AG09309 (cell line): ENCODE results near the gene PRKN.

Experiments used
- DNase-seq: peaks from one replicate; pipeline ENCODE4 v3.0.0-alpha.2; 2010; ENCODE audit warnings: low read depth
- H3K4me3 ChIP-seq: 2 replicates; pipeline ENCODE4 v1.5.1; 2011; ENCODE audit warnings: mild to moderate bottlenecking, low read depth, low read length, moderate library complexity; ENCODE audit not compliant: control insufficient read depth
- CTCF ChIP-seq: IDR thresholded peaks from 2 replicates; pipeline ENCODE4 v1.5.1; 2011; ENCODE audit warnings: mild to moderate bottlenecking, low read depth, low read length, inconsistent platforms; ENCODE audit not compliant: insufficient read depth, control insufficient read depth; ENCODE audit errors: missing control alignments

PRKN gene

DNA sequence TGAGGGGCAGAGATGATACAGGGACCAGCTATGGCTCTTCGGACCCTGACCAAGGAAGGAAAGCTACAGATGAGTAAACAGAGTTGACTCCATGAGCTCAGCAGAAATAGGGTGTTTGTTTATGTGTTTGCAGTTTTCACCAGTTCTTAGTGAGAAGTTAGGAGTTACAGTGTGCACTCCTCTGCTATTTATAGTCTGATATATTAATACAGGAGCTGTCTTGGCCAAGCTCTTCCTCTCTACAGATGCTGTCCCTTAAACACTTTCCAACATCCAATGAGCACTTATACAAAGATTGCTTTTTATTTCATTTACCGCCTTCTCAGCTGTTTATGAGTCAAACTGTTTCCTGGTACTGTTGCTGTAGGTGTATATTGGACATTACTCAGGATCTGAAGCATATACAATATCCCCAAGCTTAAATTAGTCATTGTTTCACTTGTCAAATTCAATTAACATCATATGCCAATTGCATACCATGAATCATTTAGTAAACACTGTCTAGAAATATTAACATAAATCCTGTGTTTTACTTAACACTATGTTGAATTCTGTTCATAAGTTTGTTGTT lies 618.0 kb downstream of the PRKN start:
- no peak for TF ChIP-seq CTCF
- DNase-seq = no peak
- no peak overlapping the region for H3K4me3 ChIP-seq

DNA sequence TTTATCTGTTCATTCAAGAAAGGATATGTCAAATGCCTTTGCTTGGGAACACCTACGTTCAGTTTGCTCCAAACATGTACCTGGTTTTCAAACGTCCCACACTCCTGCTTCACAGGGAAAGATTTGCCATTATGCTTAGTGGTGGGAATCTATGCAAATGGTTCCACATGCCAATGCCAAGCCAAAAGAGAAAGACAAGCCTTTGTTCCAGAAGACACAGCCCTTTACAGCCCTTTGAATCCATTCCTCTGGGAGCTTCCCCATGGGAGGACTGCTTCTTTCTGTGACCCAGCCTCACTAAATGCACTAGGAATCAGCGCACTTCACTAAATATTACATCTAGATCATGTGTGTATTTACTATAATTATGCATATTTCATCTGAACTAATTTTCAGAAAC lies 619.5 kb downstream of the PRKN start:
- no peak overlapping the region for H3K4me3 ChIP-seq
- no peak for TF ChIP-seq CTCF
- DNase-seq = no peak

- no peak overlapping the region for H3K4me3 ChIP-seq
- TF ChIP-seq CTCF = no peak
- DNase-seq = no peak
Observed at GRCh38 chr6:162100096-162100495, 627.5 kb downstream of the PRKN start.

DNA sequence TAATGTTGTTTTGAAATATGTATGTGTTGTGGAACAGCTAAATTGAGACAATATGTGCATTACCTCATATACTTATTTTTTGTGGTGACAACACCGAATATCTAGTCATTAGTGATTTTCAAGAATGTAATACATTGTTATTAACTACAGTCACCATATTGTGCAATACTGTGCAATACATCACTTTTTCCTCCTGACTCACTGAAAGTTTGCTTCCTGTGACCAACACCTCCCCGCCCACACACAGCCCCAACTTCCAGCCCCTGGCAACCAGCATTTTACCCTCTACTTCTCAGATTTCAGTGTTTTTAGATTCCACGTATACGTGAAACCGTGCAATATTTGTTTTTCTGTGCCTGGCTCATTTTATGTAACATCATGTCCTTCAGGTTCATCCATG lies 627.9 kb downstream of the PRKN start:
- no peak for TF ChIP-seq CTCF
- peak; percentile 1 for DNase-seq
- no peak overlapping the region for H3K4me3 ChIP-seq

DNA sequence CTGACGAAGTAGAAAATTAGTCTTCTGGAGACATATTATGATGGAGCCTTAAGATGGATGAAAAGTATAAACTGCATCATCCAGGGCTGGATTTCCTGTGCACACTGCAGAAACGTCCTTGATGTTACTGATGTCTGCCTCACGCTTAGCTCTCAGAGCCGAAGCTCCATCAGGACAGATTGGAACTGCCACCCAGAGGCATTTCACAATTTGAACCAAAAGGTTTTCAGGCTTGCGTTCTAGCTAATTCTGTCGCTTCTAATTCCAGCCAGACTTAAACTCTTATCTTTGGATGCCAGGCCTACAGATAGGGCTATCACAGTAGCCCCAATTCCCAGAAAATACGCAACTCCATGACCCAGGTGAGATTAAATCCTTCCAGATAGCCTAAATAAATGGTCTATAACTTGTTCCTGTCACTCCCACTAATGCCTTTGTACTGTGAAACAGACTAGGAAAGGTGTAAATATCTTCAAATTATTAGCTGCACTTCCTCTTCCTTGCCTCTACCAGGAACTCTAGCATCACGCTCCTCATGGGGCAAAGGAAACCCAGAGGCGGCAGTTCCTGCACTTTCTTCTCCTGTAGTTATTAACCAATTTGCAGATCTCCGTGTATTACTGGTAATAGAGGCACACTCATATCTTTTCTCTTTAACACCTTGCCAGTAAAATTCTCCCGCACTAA lies 634.6 kb downstream of the PRKN start:
- DNase-seq = no peak
- no peak for TF ChIP-seq CTCF
- H3K4me3 ChIP-seq = no peak overlapping the region

GRCh38 chr6:162090734-162091133 lies 636.8 kb downstream of the PRKN start:
- DNase-seq = no peak
- no peak for TF ChIP-seq CTCF
- H3K4me3 ChIP-seq = no peak overlapping the region
